ENCODE data around the gene RXFP1.
"Not testable (repeated sequence)": the region's sequence is repeated elsewhere in the genome, so short reads cannot be mapped to it uniquely, and the experiment has no call there.

The RXFP1 gene

GRCh38 chr4:158621729-158622128 lies 100.0 kb downstream of the RXFP1 start:
- DNase-seq = no peak

GRCh38 chr4:158622251-158622650 lies 100.6 kb downstream of the RXFP1 start:
- no peak for DNase-seq

DNA sequence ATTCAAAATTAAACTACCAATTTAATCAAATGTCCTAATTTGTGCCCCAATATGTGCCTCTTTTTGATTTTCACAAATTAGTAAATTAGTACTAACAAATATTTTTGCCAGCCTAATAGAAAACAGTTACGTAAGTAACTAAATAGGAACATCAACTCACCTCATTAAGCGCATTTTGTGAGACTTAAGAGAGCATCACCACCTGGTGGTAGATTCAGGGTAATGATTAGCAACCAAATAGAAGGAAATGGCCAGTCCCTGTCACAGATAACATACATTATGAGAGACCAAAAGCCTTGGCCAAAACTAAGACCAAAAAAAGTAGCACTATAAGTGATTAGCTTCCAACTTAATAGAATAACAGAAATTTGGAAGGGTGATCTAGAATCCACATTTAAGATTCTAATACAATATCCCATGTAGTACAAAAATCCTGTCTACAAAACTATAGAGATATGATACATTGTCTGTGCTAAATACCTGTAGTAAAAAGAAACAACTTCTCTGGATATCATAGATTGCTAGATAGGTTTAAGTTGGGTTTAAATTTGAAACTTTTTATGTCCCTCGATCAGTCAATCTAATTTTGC lies 103.3 kb downstream of the RXFP1 start:
- DNase-seq = peak; percentile 60

- no peak for DNase-seq
Measured at GRCh38 chr4:158625544-158625943, 103.9 kb downstream of the RXFP1 start.

DNA sequence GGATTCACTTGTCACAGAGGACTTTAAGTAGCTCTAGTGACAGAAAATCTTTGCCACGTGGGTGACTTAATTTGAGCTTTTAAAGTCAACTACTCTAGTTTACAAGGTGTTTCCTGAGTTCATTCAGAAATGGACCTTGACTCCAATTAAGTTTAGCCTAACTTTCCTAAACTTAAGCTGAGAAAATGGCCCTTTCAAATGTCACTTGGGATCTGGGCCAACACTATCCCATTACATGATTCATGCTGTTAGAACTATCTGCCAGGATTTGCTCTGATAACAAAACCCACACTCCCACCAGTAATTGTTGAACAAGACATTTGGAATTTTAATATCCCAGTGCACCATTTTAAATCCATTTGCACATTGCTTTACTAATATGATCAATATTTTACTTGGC lies 109.2 kb downstream of the RXFP1 start:
- DNase-seq = no peak

DNA sequence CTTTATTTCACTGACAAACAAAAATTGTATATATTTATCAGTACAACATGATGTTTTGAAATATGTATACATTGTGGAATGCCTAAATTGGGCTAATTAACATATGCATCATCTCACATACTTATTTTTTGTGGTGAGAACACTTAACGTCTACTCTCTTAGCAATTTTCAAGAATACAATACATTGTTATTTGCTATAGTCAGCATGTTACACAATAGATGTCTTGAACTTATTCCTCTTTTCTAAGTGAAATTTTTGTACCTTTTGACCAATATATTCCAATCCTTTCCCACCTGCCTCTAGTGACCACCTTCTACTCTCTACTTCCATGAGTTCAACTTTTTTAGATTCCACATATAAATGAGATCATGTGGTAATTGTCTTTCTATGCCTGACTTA lies 114.9 kb downstream of the RXFP1 start:
- no peak for DNase-seq

DNA sequence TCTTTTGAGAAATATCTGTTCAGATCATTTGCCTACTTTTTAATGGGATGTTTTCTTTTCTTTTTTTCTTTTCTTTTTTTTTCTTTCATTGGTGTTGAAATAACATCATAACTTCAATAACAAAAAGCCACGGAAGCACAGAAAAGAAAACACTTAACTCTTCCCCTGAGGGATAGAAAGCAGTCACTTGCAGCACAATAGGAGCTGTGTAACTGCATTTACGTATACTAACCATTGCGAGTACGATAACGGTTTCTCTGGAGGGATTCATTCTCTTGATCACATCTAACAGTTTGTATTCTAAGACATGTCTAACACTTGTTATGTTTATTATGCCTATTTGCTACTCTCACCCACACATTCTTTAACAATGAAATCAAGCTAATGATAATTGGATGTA lies 122.7 kb downstream of the RXFP1 start:
- no peak for DNase-seq

GRCh38 chr4:158644760-158645159 lies 123.1 kb downstream of the RXFP1 start:
- DNase-seq = no peak

DNA sequence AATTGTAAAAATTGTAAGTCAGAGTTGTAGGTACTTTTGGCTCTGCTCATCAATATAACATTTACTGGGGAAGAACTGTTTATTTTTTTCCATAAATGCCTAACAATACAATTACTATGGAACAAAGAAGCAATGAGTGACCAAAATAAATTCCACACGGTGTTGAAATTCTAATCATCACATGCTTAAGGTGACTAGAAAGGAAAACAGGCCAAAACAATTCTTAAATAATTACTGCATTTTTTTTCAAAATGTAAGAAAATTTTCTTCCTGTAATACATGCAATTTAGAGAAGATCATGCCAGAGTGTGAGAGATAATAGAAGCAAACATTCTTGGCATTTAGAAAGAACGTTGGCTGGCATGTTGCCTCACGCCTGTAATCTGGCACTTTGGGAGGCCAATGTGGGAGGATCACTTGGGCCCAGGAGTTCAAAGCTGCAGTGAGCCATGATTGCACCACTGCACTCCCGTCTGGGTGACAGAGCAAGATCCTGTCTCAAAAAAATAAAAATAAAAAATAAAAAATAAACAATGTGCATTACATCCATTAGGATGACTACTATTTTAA lies 127.5 kb downstream of the RXFP1 start:
- DNase-seq = no peak

GRCh38 chr4:158652920-158653319 lies 131.2 kb downstream of the RXFP1 start:
- no peak for DNase-seq

DNA sequence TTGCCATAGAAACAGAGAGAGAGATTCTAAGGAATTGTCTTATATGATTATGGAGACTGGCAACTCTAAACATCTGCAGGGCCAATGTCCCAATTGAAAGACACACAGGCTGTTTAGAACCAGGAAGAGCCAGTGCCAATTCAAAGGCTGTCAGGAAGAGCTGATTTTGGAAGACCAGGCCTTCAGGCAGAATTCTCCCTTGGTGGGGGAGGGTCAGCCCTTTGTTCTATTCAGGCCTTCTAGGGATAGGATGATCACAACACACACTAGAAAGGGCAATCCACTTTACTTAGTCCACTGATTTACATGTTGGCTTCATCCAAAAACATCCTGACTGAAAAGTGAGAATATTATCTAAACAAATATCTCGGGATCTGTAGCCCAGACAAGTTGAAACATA lies 134.8 kb downstream of the RXFP1 start:
- DNase-seq = no peak

- no peak for DNase-seq
Measured at GRCh38 chr4:158657291-158657690, 135.6 kb downstream of the RXFP1 start.

DNA sequence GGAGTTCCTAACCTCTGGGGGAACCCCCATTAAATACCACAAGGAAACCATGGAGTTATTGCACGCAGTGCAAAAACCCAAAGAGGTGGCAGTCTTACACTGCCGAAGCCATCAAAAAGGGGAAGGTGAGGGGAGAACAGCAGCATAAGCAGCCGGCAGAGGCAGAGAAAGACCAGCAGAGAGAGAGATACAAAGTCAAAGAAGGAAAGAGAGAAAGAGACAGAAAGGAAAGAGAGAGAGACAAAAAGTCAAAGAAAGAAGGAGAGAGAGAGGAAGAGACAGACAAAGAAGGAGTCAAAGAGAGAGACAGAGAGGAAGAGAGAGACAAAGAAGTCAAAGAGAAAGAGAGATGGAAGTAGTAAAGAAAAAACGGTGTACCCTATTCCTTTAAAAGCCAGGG lies 141.6 kb downstream of the RXFP1 start:
- not testable (repeated sequence) for DNase-seq

- DNase-seq = not testable (repeated sequence)
Measured at GRCh38 chr4:158663707-158664625, 142.3 kb downstream of the RXFP1 start.

- no peak for DNase-seq
Measured at GRCh38 chr4:158664806-158665205, 143.1 kb downstream of the RXFP1 start.

- no peak for DNase-seq
Measured at GRCh38 chr4:158666892-158667291, 145.2 kb downstream of the RXFP1 start.

DNA sequence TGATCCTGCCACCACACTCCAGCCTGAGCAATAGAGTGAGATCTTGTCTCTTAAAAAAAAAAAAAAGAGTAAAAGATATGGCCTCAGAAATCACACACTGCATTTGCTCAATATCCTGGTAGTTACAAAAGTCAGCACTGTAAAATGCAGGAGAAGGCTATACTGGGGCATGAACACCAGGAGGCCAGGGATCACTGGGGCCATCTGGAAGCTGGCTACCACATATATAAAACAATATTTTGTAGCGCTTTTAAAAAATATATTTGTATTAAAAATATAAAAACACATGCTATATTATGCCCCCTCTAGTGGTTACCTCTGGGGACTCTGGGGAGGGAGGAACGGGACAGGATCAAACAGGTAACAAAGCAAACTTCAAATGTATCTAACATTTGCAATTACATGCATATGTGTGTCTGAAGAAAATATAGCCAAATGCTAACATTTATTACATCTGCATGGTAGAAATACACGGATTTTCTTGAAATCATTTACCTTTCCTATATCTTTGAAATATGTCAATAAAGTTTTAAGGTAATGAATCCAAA lies 146.0 kb downstream of the RXFP1 start:
- DNase-seq = no peak

- no peak for DNase-seq
Measured at GRCh38 chr4:158669310-158669709, 147.6 kb downstream of the RXFP1 start.

GRCh38 chr4:158670975-158671664 lies 149.4 kb downstream of the RXFP1 start:
- DNase-seq = peak; percentile 55

DNA sequence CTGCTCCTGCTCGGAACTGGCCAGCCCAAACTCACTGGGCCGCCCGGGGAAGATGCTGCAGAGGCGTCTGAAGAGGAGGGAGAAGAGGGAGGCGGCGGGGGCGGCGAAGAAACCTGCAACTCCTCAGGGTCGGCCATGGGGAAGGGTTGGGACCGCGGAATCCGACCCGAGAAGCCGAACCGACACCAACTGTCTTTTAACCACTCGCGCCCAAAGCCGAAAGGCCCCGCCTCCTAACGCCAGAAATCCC lies 149.9 kb downstream of the RXFP1 start, which contains the start of gene C4orf46:
C4orf46 (minus strand) TSS at position 223 of the 250 bp plus-strand sequence; CDS start at position 137, 86 bp downstream.
- DNase-seq = no peak

DNA sequence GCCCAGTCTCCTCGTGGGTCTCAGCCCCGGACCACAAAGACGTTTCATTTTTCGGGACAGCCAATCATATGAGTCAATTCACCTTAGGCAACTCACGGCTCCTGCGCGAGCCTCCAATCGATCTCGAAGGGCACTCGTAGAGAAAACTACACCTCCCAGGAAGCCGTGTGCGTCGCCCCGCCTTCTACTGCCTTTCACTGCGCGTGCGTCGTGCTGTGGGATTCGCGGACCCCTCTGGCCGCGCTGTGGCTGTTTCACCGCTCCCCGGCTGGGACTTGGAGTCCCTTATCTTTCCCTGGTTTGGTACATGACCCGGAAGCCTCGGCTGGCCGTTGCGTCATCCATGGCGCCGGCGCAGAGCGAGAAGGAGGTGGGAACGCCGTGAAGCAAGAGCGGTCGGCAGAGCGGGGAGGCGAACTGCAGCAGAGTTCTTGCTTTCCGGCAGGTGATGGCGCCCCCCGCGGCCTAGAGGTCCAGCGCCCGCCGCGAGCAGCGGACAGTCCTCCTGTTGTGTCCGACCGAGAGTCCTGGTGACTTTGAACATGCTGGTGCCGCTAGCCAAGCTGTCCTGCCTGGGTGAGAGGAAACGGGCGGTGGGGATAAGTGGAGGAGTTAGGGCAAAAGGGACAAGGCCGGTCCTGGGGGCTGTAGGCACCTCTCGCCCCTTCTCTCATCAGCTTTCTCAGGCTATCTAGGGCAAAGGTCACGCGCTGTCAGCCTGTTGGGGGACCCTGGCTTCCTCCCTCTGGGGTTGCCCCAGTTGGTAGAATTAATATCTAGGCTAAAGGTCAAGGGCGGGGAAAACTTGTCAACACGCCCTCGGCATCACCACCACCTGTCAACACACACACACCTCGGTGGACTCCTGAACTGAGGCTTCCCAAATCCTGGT lies 150.5 kb downstream of the RXFP1 start, which contains the start of gene ETFDH:
ETFDH (plus strand) TSS at position 382 of the 892 bp plus-strand sequence; CDS start at position 543, 161 bp downstream.
- peak; percentile 100 for DNase-seq

- DNase-seq = no peak
Measured at GRCh38 chr4:158673633-158674032, 152.0 kb downstream of the RXFP1 start.

Data from DMS153 (cell line).